Measurements from ENCODE around the gene UAP1L1. TPM values are rescaled to one million over a fixed set of nuclear protein-coding genes. Genes with fewer than 3 reads are reported as not detected.

Gene UAP1L1
- total and polyA plus RNA-seq, 9 of the 15 experiments (the other 6 are each of a cell fraction or from before 2014, with no cell fraction given), result 0.20 to 8.6 (median 3.7) TPM

DNA sequence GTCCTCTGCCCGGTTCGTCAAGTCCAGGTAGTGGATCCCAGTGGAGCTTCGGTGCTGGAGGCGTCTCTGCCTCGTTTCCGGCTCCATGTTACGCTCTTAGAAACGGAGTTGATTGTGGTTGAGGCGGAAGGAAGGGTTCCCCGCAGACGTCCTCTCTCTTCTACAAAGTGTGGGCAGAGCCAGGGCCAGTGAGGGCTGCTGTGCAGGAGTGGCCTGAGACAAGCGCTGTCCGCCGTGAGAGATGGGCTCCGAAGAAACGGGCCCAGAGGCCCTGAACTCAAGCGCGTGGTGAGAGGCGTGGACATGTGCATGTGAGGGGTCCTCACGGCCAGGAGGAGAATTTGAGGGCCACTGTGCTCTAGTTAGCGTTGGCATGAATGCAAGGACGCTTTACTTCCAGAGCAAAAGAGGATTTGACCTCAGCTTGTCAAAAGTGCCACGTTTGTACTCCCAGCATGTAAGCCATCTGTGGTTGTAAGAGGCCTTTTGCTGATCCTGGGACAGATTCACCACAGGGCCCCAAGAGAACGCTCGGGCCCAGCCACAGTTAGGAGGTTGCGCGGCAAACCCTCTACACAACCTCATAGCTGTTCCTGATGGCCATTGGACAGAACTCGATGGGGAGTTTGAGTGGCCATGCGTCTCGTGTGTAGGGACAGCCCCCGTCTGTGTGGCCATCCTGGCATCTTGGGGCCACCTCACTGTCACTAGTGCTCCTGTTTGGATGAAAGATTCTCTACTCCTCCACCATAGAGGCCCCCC is 19.6 kb downstream of the UAP1L1 start:
- POLR2A ChIA-PET, result interaction anchor here (3.3 kb wide), 1 partner anchor 9 kb away, joined by 18 read pairs; the partner anchor contains the start of gene MAN1B1
- H3K9me3 ChIP-seq (replicated peaks; ENCODE audit: control insufficient read depth, insufficient read depth, low read depth, low read length), result peaks cover 3% of the 10 kb centered on the region
- FAIRE-seq (no peak), DNase-seq (ENCODE audit: extremely low read depth in 1 of 4, low spot score in 3 of 4) (no peak), ATAC-seq (no peak)
- no peaks in the 10 kb centered on the region for H4K20me1 ChIP-seq (replicated peaks; ENCODE audit: control insufficient read depth, insufficient read depth, low read length)
- no TSS peak for BruUV-seq (replicated peaks)
- no peak overlapping the region for H3K27ac ChIP-seq (ENCODE audit: extremely low read depth, low read depth, low read length)
- in situ Hi-C loops (cut with MboI), result no loop called here
- no peak overlapping the region for H2AFZ ChIP-seq (ENCODE audit: low read depth, low read length)
- H3K4me3 ChIP-seq, result no peak overlapping the region
- H3K79me2 ChIP-seq (ENCODE audit: control insufficient read depth, insufficient read depth, low read length), result no peaks in the 10 kb centered on the region
- peak overlapping the region in 1 of 2 experiments; percentile 64; a peak in 2 of 4 replicates for H3K9ac ChIP-seq (ENCODE audit: insufficient read depth in 1 of 2, low read depth in 2 of 2, low read length in 2 of 2)
- peaks cover 64% of the 10 kb centered on the region for H3K36me3 ChIP-seq (ENCODE audit: control insufficient read depth, insufficient read depth, low read length)
- H3K4me2 ChIP-seq (ENCODE audit: insufficient read depth, low read length), result no peak overlapping the region
- peaks cover 0 to 11% of the 10 kb centered on the region in 2 experiments; a peak in 1 of 5 replicates for H3K4me1 ChIP-seq (replicated peaks in 1 of 2; ENCODE audit: control insufficient read depth in 2 of 2, insufficient read depth in 2 of 2, low read length in 2 of 2)
- TF ChIP-seq, protein P1, sequence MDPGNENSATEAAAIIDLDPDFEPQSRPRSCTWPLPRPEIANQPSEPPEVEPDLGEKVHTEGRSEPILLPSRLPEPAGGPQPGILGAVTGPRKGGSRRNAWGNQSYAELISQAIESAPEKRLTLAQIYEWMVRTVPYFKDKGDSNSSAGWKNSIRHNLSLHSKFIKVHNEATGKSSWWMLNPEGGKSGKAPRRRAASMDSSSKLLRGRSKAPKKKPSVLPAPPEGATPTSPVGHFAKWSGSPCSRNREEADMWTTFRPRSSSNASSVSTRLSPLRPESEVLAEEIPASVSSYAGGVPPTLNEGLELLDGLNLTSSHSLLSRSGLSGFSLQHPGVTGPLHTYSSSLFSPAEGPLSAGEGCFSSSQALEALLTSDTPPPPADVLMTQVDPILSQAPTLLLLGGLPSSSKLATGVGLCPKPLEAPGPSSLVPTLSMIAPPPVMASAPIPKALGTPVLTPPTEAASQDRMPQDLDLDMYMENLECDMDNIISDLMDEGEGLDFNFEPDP (CRISPR knock-in tag; IDR thresholded peaks at IDR 0.05), result no peak
- TF ChIP-seq RBFOX2 (IDR thresholded peaks at IDR 0.05; ENCODE audit: low read depth, low read length), result 0 out of 2 replicates have a peak, but pooled peaks have one; percentile 6
- intact Hi-C loops (cut with micrococcal nuclease), result no loop called here
- no peaks in the 10 kb centered on the region for H3K27me3 ChIP-seq (ENCODE audit: control insufficient read depth in 2 of 2, insufficient read depth in 2 of 2, low read length in 2 of 2)
- no peaks in the 10 kb centered on the region for H3K9me1 ChIP-seq (ENCODE audit: control insufficient read depth, insufficient read depth, low read length)
- WGBS (ENCODE audit: insufficient coverage, low coverage, missing lambda C conversion rate), result 89% methylated on average over 31 of the region's 31 CpGs
- CTCF ChIA-PET (ENCODE audit: low intra/inter-chr PET ratio), result no interaction called here

Data from K562 (cell line).